H9 (cell line): ENCODE results near the gene NVL. TPM values are rescaled to one million over a fixed set of nuclear protein-coding genes. Genes with fewer than 3 reads are reported as not detected.

Experiments used
- DNase-seq: peaks from one replicate; pipeline ENCODE4 v3.0.0-alpha.2; 2017
- H2AFZ ChIP-seq: one replicate; pipeline ENCODE4 v1.6.1; 2013; ENCODE audit warnings: mild to moderate bottlenecking, low read length, control low read depth, moderate library complexity
- H2AK5ac ChIP-seq: 2 replicates; pipeline ENCODE4 v1.6.1; 2013; ENCODE audit warnings: low read length, control low read depth, mixed read lengths; ENCODE audit not compliant: insufficient read length
- H2BK120ac ChIP-seq: one replicate; pipeline ENCODE4 v1.6.1; 2013; ENCODE audit warnings: low read depth, mild to moderate bottlenecking, low read length, control low read depth, inconsistent platforms; ENCODE audit not compliant: poor library complexity, severe bottlenecking
- H2BK12ac ChIP-seq: 2 replicates; pipeline ENCODE4 v1.6.1; 2013; ENCODE audit warnings: low read length, control low read depth, mixed read lengths, low read depth; ENCODE audit not compliant: insufficient read length
- H2BK15ac ChIP-seq: 2 replicates; pipeline ENCODE4 v1.6.1; 2013; ENCODE audit warnings: low read depth, low read length, control low read depth
- H2BK20ac ChIP-seq: one replicate; pipeline ENCODE4 v1.6.1; 2013; ENCODE audit warnings: low read depth, mild to moderate bottlenecking, low read length, control low read depth, inconsistent platforms; ENCODE audit not compliant: poor library complexity, severe bottlenecking
- H2BK5ac ChIP-seq: 2 replicates; pipeline ENCODE4 v1.6.1; 2013; ENCODE audit warnings: low read length, control low read depth, mixed read lengths; ENCODE audit not compliant: insufficient read length
- H3K14ac ChIP-seq: 2 replicates; pipeline ENCODE4 v1.6.1; 2013; ENCODE audit warnings: low read length, control low read depth; ENCODE audit not compliant: insufficient read depth
- H3K18ac ChIP-seq: 2 replicates; pipeline ENCODE4 v1.6.1; 2013; ENCODE audit warnings: low read depth, mild to moderate bottlenecking, mixed read lengths, low read length, control low read depth; ENCODE audit not compliant: insufficient read length
- H3K23ac ChIP-seq: 2 replicates; pipeline ENCODE4 v1.6.1; 2013; ENCODE audit warnings: low read length, control low read depth, mixed read lengths, low read depth; ENCODE audit not compliant: insufficient read length
- H3K23me2 ChIP-seq: 2 replicates; pipeline ENCODE4 v1.6.1; 2013; ENCODE audit warnings: low read depth, mild to moderate bottlenecking, mixed read lengths, low read length, control low read depth; ENCODE audit not compliant: insufficient read length, poor library complexity, severe bottlenecking
- H3K27ac ChIP-seq: 2 replicates; pipeline ENCODE4 v1.5.1; 2013; ENCODE audit warnings: low read length, control low read depth, mixed read lengths, low read depth; ENCODE audit not compliant: insufficient read length
- H3K27me3 ChIP-seq: 2 replicates; pipeline ENCODE4 v1.6.1; 2013; ENCODE audit warnings: low read length, control low read depth, inconsistent platforms; ENCODE audit not compliant: insufficient read depth
- H3K4ac ChIP-seq: 2 replicates; pipeline ENCODE4 v1.6.1; 2013; ENCODE audit warnings: low read depth, mild to moderate bottlenecking, control low read depth, inconsistent platforms, low read length, moderate library complexity
- H3K4me1 ChIP-seq: 2 replicates; pipeline ENCODE4 v1.6.1; 2013; ENCODE audit warnings: low read length, control low read depth, inconsistent platforms; ENCODE audit not compliant: insufficient read depth
- H3K4me2 ChIP-seq: 2 replicates; pipeline ENCODE4 v1.6.1; 2013; ENCODE audit warnings: low read length, control low read depth, mixed read lengths; ENCODE audit not compliant: insufficient read length, insufficient read depth
- H3K56ac ChIP-seq: 2 replicates; pipeline ENCODE4 v1.6.1; 2013; ENCODE audit warnings: low read depth, mild to moderate bottlenecking, mixed read lengths, low read length, control low read depth; ENCODE audit not compliant: insufficient read length
- H3K79me1 ChIP-seq: 2 replicates; pipeline ENCODE4 v1.6.1; 2013; ENCODE audit warnings: low read depth, mild to moderate bottlenecking, moderate library complexity, low read length, control low read depth, inconsistent platforms; ENCODE audit not compliant: insufficient read depth, poor library complexity, severe bottlenecking
- H3K79me2 ChIP-seq: 2 replicates; pipeline ENCODE4 v1.6.1; 2013; ENCODE audit warnings: low read length, control low read depth, inconsistent platforms; ENCODE audit not compliant: insufficient read depth
- H3K9ac ChIP-seq: 2 replicates; pipeline ENCODE4 v1.6.1; 2013; ENCODE audit warnings: low read length, control low read depth, mixed read lengths; ENCODE audit not compliant: insufficient read length; ENCODE audit errors: extremely low read depth
- H3K9me3 ChIP-seq: one replicate; pipeline ENCODE4 v1.6.1; 2013; ENCODE audit warnings: low read depth, low read length, inconsistent platforms; ENCODE audit not compliant: control insufficient read depth
- H3T11ph ChIP-seq: one replicate; pipeline ENCODE4 v1.6.1; 2013; ENCODE audit warnings: mild to moderate bottlenecking, low read length, control low read depth, inconsistent platforms
- H4K20me1 ChIP-seq: one replicate; pipeline ENCODE4 v1.6.1; 2013; ENCODE audit not compliant: control insufficient read depth, insufficient read length, insufficient read depth
- H4K5ac ChIP-seq: 2 replicates; pipeline ENCODE4 v1.6.1; 2013; ENCODE audit warnings: low read depth, mild to moderate bottlenecking, mixed read lengths, low read length, control low read depth; ENCODE audit not compliant: insufficient read length
- H4K8ac ChIP-seq: replicated peaks from 2 replicates; pipeline ENCODE4 v1.6.1; 2013; ENCODE audit warnings: low read length, control low read depth, mixed read lengths, low read depth; ENCODE audit not compliant: insufficient read length
- H4K91ac ChIP-seq: 2 replicates; pipeline ENCODE4 v1.6.1; 2013; ENCODE audit warnings: low read depth, mild to moderate bottlenecking, moderate library complexity, mixed read lengths, low read length, control low read depth; ENCODE audit not compliant: insufficient read length
- H3K27ac Mint-ChIP-seq, 3 experiments: 2 replicates in 2 of 3; 3 replicates in 1 of 3; pipeline ENCODE4 v1.8.0; 2020 to 2021; ENCODE audit warnings: mixed read lengths in 3 of 3, mild to moderate bottlenecking in 1 of 3, moderate library complexity in 1 of 3
- H3K27me3 Mint-ChIP-seq: 2 replicates; pipeline ENCODE4 v1.8.0; 2021; ENCODE audit warnings: low read depth, mild to moderate bottlenecking, moderate library complexity, mixed read lengths
- H3K36me3 Mint-ChIP-seq, 3 experiments: 2 replicates in 2 of 3; 3 replicates in 1 of 3; pipeline ENCODE4 v1.8.0; 2020 to 2021; ENCODE audit warnings: low read depth in 3 of 3, mixed read lengths in 3 of 3; ENCODE audit not compliant: insufficient read depth in 1 of 3
- H3K4me1 Mint-ChIP-seq, 2 experiments: 2 replicates each; pipeline ENCODE4 v1.8.0; 2020; ENCODE audit warnings: mixed read lengths in 2 of 2
- H3K4me3 Mint-ChIP-seq, 2 experiments: 2 replicates in 1 of 2; 3 replicates in 1 of 2; pipeline ENCODE4 v1.8.0; 2020 to 2021; ENCODE audit warnings: mild to moderate bottlenecking in 2 of 2, mixed read lengths in 2 of 2, moderate library complexity in 1 of 2
- H3K9me3 Mint-ChIP-seq, 2 experiments: 2 replicates in 1 of 2; 3 replicates in 1 of 2; pipeline ENCODE4 v1.8.0; 2020; ENCODE audit warnings: mild to moderate bottlenecking in 2 of 2, mixed read lengths in 2 of 2, moderate library complexity in 1 of 2
- WGBS: extraction: QIAGEN DNeasy Blood & Tissue Kit; methylation state at CpG from one replicate; pipeline ENCODE4 v1.1.7; 2013; ENCODE audit warnings: missing lambda C conversion rate, low lambda C conversion rate, mixed read lengths; ENCODE audit not compliant: insufficient read length; ENCODE audit errors: extremely low coverage; 5-methylcytosine and 5-hydroxymethylcytosine counted together
- total RNA-seq: library from RNA; stranded (reverse); gene quantifications from 2 replicates; pipeline ENCODE4 v1.2.1, GENCODE V29; 2021
- TF ChIP-seq, protein P1 (sequence below): fragments of 200-600 bp; sonication (generic); conservative IDR thresholded peaks from 3 replicates; pipeline ENCODE4 v1.8.0; 2021; ENCODE audit warnings: antibody characterized with exemption, mild to moderate bottlenecking

NVL gene
- total RNA-seq, 1 experiment from 2014 or later = 66.9 TPM

DNA sequence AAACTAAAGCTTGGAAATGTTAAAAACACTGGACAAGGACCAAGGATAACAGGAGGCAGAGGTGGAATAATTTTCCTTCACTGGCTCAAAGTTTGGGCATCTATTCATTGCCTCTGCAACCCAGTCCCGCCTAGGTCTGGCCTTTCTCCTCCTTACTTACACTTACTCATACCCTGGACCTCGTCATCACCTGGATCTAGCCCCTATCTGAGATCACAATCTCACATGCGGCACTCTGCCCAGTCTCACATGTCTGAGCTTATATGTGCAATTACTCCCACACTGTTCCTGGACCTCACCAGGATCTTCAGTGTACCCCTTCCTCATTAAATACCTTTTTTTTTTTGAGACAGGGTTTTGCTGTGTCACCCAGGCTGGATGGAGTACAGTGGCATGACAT, 37.6 kb downstream of the NVL start:
- H4K5ac ChIP-seq = no peak overlapping the region
- H3K27me3 Mint-ChIP-seq = no peaks in the 10 kb centered on the region
- H2BK120ac ChIP-seq = no peak overlapping the region
- H3T11ph ChIP-seq = no peak overlapping the region
- H3K9ac ChIP-seq = no peak overlapping the region
- H2BK20ac ChIP-seq = no peak overlapping the region
- no peak overlapping the region for H3K23ac ChIP-seq
- no peaks in the 10 kb centered on the region for H4K20me1 ChIP-seq
- no peak overlapping the region for H3K18ac ChIP-seq
- no peak overlapping the region for H3K27ac ChIP-seq
- peaks cover 38 to 81% (median 65%) of the 10 kb centered on the region in 3 experiments for H3K36me3 Mint-ChIP-seq
- H3K14ac ChIP-seq = no peak overlapping the region
- no peak overlapping the region for H3K4ac ChIP-seq
- WGBS = no CpG with 5 or more reads among the region's 3 CpGs
- H4K91ac ChIP-seq = no peak overlapping the region
- H2BK15ac ChIP-seq = no peak overlapping the region
- no peaks in the 10 kb centered on the region for H3K9me3 ChIP-seq
- peak overlapping the region in 2 of 3 experiments; percentile 2 to 81; a peak in 2 of 7 replicates for H3K27ac Mint-ChIP-seq
- H2AK5ac ChIP-seq = no peak overlapping the region
- no peak overlapping the region for H2AFZ ChIP-seq
- no peak overlapping the region for H2BK5ac ChIP-seq
- no peaks in the 10 kb centered on the region for H3K9me3 Mint-ChIP-seq
- no peak overlapping the region for H3K4me3 Mint-ChIP-seq
- H4K8ac ChIP-seq = no peak overlapping the region
- H3K56ac ChIP-seq = no peak overlapping the region
- no peaks in the 10 kb centered on the region for H3K79me1 ChIP-seq
- TF ChIP-seq, protein P1, sequence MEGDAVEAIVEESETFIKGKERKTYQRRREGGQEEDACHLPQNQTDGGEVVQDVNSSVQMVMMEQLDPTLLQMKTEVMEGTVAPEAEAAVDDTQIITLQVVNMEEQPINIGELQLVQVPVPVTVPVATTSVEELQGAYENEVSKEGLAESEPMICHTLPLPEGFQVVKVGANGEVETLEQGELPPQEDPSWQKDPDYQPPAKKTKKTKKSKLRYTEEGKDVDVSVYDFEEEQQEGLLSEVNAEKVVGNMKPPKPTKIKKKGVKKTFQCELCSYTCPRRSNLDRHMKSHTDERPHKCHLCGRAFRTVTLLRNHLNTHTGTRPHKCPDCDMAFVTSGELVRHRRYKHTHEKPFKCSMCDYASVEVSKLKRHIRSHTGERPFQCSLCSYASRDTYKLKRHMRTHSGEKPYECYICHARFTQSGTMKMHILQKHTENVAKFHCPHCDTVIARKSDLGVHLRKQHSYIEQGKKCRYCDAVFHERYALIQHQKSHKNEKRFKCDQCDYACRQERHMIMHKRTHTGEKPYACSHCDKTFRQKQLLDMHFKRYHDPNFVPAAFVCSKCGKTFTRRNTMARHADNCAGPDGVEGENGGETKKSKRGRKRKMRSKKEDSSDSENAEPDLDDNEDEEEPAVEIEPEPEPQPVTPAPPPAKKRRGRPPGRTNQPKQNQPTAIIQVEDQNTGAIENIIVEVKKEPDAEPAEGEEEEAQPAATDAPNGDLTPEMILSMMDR = no peak
- DNase-seq = no peak
- no peaks in the 10 kb centered on the region for H3K23me2 ChIP-seq
- H3K27me3 ChIP-seq = no peaks in the 10 kb centered on the region
- H3K4me1 ChIP-seq = 0 out of 2 replicates have a peak, but pooled peaks cover 4% of the 10 kb centered on the region
- no peak overlapping the region for H3K4me2 ChIP-seq
- no peak overlapping the region for H2BK12ac ChIP-seq
- no peaks in the 10 kb centered on the region for H3K79me2 ChIP-seq
- H3K4me1 Mint-ChIP-seq = peaks cover 7 to 11% of the 10 kb centered on the region in 2 experiments
